Measurements from ENCODE around the gene TMCO4. TPM values are rescaled to one million over a fixed set of nuclear protein-coding genes. Genes with fewer than 3 reads are reported as not detected.
A peak's percentile ranks its signal among the peaks of the same experiment; 100 is the strongest.
"Not testable (repeated sequence)": the region's sequence is repeated elsewhere in the genome, so short reads cannot be mapped to it uniquely, and the experiment has no call there.

Gene TMCO4
- total RNA-seq, 1 donor from 2014 or later = not detected

DNA sequence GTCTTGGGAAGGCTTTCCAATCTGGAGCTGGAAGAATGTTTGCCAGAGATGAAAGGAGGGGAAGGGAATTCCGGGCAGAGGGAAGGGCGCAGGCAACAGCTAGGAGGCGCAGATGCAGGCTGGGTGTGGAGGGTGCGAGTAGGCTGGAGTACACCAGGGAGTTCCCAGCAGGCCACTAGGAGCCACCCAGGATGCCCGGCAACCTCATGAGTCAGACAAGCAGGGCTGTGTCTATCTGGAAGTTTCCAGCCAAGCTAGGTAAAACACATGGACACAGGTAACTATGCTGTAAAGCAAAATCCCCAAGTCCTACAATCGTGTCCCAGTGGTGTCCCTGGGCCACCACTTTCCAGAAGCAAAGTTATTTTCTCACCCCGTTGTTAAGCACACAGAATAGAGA lies 156.6 kb downstream of the TMCO4 start:
- H3K9me3 Mint-ChIP-seq (ENCODE audit: unreplicated experiment) = peaks cover 14% of the 10 kb centered on the region

DNA sequence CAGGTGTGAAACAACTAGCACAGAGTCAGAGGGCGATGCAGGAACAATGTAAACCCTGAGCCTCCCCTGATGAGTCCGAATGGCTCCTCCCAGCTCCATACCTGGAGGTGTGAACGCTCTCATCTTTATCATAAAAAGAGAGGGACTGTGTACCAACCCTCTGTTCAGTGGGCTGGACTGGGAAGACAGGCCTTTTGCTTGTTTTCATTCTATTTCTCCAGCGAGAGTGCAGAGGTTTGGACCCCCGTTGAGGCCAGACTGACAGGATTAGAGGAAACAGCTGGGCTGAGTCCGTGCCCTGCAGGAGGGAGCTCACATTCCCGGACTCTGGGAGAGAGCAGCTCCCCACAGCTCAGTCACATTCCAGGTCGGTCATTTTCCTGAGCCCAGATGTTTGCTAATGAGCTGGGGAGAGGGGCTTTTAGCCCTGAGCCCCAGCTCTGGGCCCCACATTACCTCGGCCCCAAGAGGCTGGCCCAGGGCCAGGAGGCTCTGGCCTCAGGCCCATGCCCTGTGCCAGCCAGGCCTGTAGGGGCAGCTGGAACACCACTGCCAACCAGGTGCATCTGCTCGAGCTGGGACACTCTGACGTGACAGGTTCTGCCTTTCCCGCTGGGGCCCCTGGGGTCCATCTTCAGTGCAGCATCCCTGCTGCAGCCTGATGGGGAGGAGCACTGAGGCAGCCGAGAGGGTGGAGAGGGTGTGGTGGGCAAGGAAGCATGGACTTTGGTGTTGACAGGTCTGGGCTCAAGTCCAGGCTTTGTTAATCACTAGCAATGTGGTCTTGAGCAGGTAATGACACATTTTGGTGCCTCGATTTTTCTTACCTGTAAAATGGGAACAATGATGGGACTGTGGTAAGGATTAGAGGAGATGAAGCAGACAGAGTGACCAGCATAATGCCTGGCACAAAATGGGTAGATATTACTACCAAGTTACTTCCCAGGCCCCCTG lies 159.1 kb downstream of the TMCO4 start:
- H3K36me3 Mint-ChIP-seq (ENCODE audit: unreplicated experiment) = no peaks in the 10 kb centered on the region
- H3K4me1 Mint-ChIP-seq (ENCODE audit: low read depth, unreplicated experiment) = peaks cover under 1% of the 10 kb centered on the region
- no peak for DNase-seq
- H3K4me3 Mint-ChIP-seq (ENCODE audit: unreplicated experiment) = no peak overlapping the region
- no peak overlapping the region for H3K27ac Mint-ChIP-seq (ENCODE audit: unreplicated experiment)
- peaks cover 10% of the 10 kb centered on the region for H3K27me3 Mint-ChIP-seq (ENCODE audit: unreplicated experiment)
- peaks cover 8% of the 10 kb centered on the region for H3K9me3 Mint-ChIP-seq (ENCODE audit: unreplicated experiment)
- TF ChIP-seq, protein P1, sequence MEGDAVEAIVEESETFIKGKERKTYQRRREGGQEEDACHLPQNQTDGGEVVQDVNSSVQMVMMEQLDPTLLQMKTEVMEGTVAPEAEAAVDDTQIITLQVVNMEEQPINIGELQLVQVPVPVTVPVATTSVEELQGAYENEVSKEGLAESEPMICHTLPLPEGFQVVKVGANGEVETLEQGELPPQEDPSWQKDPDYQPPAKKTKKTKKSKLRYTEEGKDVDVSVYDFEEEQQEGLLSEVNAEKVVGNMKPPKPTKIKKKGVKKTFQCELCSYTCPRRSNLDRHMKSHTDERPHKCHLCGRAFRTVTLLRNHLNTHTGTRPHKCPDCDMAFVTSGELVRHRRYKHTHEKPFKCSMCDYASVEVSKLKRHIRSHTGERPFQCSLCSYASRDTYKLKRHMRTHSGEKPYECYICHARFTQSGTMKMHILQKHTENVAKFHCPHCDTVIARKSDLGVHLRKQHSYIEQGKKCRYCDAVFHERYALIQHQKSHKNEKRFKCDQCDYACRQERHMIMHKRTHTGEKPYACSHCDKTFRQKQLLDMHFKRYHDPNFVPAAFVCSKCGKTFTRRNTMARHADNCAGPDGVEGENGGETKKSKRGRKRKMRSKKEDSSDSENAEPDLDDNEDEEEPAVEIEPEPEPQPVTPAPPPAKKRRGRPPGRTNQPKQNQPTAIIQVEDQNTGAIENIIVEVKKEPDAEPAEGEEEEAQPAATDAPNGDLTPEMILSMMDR (IDR thresholded peaks at IDR 0.05; ENCODE audit: partially characterized antibody, unreplicated experiment) = no peak

More for the DNA sequence above, 156.6 kb downstream of the TMCO4 start:
- Mint-ChIP-seq H3K36me3 (ENCODE audit: unreplicated experiment) (no peaks in the 10 kb centered on the region), H3K27ac (ENCODE audit: unreplicated experiment) (no peak overlapping the region), H3K4me1 (ENCODE audit: low read depth, unreplicated experiment) (peaks cover 9% of the 10 kb centered on the region), H3K4me3 (ENCODE audit: unreplicated experiment) (peak overlapping the region; percentile 71), H3K27me3 (ENCODE audit: unreplicated experiment) (peaks cover 20% of the 10 kb centered on the region)
- TF ChIP-seq, protein P1 (IDR thresholded peaks at IDR 0.05; ENCODE audit: partially characterized antibody, unreplicated experiment) = no peak
- no peak for DNase-seq

DNA sequence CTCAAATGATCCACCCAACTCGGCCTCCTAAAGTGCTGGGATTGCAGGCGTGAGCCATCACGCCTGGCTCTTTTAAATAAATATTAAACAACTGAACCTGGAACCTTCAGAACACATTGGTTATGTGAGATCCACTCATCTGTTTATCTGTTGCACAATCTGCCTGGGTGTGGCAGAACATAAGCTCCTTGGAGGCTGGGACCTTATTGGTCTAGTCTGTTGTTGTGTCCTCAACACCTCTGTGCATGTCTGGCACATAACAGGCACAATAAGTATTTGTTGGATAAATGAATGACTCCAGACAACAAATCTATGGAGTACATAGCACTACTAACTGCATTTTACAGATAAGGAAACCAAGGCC lies 159.7 kb downstream of the TMCO4 start:
- Mint-ChIP-seq H3K4me3 (ENCODE audit: unreplicated experiment) (no peak overlapping the region), H3K36me3 (ENCODE audit: unreplicated experiment) (no peaks in the 10 kb centered on the region), H3K27me3 (ENCODE audit: unreplicated experiment) (peaks cover 10% of the 10 kb centered on the region), H3K9me3 (ENCODE audit: unreplicated experiment) (peaks cover 8% of the 10 kb centered on the region), H3K27ac (ENCODE audit: unreplicated experiment) (no peak overlapping the region), H3K4me1 (ENCODE audit: low read depth, unreplicated experiment) (no peaks in the 10 kb centered on the region)
- TF ChIP-seq, protein P1 (IDR thresholded peaks at IDR 0.05; ENCODE audit: partially characterized antibody, unreplicated experiment) = no peak
- no peak for DNase-seq

DNA sequence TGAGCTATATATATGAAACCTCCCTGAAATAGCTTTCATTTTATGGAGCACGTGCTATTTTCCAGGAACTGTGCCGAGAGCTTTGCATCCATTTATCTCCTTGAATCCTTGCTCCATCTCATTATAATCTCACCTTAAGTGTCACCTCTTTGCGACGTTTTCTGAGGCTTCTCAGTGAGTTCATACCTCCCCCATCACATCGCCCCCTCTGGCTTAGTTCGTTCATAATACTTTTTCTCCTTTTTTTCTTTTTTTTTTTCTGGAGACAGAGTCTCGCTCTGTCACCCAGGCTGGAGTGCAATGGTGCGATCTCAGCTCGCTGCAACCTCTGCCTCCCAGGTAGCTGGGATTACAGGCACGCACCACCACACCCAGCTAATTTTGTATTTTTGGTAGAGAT lies 160.5 kb downstream of the TMCO4 start:
- H3K27me3 Mint-ChIP-seq (ENCODE audit: unreplicated experiment); H3K9me3 Mint-ChIP-seq (ENCODE audit: unreplicated experiment); H3K36me3 Mint-ChIP-seq (ENCODE audit: unreplicated experiment); H3K4me3 Mint-ChIP-seq (ENCODE audit: unreplicated experiment); H3K4me1 Mint-ChIP-seq (ENCODE audit: low read depth, unreplicated experiment); H3K27ac Mint-ChIP-seq (ENCODE audit: unreplicated experiment); DNase-seq: not testable (repeated sequence)

DNA sequence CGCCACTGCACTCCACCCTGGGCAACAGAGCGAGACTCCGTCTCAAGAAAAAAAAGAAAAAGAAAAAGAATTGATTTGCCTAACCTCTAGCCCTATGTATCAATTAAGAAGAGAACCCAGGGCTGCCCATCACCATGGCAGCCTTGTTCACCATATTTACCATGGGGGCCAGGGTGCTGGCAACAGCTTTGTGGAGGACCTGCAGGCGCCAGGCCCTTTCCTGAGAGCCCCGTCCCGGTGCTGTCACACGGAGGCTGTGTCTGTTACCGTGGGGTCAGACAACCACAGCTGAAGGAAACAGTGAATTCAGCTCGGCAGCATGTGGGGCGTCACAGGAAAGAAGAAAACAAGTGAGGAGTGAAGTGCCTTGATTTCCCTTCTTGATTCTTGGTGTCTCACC lies 162.1 kb downstream of the TMCO4 start:
- Mint-ChIP-seq H3K9me3 (ENCODE audit: unreplicated experiment) (no peaks in the 10 kb centered on the region), H3K4me3 (ENCODE audit: unreplicated experiment) (no peak overlapping the region), H3K27ac (ENCODE audit: unreplicated experiment) (no peak overlapping the region), H3K4me1 (ENCODE audit: low read depth, unreplicated experiment) (no peaks in the 10 kb centered on the region), H3K27me3 (ENCODE audit: unreplicated experiment) (no peaks in the 10 kb centered on the region), H3K36me3 (ENCODE audit: unreplicated experiment) (no peaks in the 10 kb centered on the region)
- TF ChIP-seq, protein P1 (IDR thresholded peaks at IDR 0.05; ENCODE audit: partially characterized antibody, unreplicated experiment) = no peak
- no peak for DNase-seq

DNA sequence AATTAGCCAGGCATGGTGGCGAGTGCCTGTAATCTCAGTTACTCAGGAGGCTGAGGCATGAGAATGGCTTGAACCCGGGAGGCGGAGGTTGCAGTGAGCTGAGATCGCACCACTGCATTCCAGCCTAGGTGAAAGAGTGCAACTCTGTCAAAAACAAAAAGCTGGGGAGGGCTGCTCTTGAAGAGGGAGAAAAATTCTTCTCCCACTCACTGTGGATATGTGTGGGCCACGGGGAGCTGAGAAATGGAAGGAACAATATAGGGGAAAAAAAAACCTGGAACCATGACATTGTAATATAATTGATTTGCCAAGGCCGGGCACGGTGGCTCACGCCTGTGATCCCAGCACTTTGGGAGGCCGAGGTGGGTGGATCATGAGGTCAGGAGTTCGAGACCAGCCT lies 163.0 kb downstream of the TMCO4 start:
- not testable (repeated sequence) for H3K4me3 Mint-ChIP-seq (ENCODE audit: unreplicated experiment); H3K27ac Mint-ChIP-seq (ENCODE audit: unreplicated experiment); H3K4me1 Mint-ChIP-seq (ENCODE audit: low read depth, unreplicated experiment); DNase-seq; H3K9me3 Mint-ChIP-seq (ENCODE audit: unreplicated experiment); H3K36me3 Mint-ChIP-seq (ENCODE audit: unreplicated experiment); H3K27me3 Mint-ChIP-seq (ENCODE audit: unreplicated experiment)
